Liver (tissue), 9 donors: ENCODE measurements around the gene COL24A1. TPM values are rescaled to one million over a fixed set of nuclear protein-coding genes. Genes with fewer than 3 reads are reported as not detected.

Experiments used
- DNase-seq: peaks from one replicate; pipeline ENCODE4 v3.0.0-alpha.2; 2017; ENCODE audit warnings: low spot score
- H3K27ac ChIP-seq, 2 donors: one replicate each; pipeline ENCODE4 v1.7.0; 2013; ENCODE audit warnings: inconsistent platforms in 2 of 2, low read length in 2 of 2, control low read depth in 1 of 2, low read depth in 1 of 2, mild to moderate bottlenecking in 1 of 2
- H3K27me3 ChIP-seq, 4 donors: one replicate each; pipeline versions ENCODE4 v1.6.1 to v1.7.0; 2013; ENCODE audit warnings: low read length in 3 of 4, inconsistent platforms in 1 of 4, mild to moderate bottlenecking in 1 of 4, moderate library complexity in 1 of 4; ENCODE audit not compliant: control insufficient read depth in 4 of 4, insufficient read depth in 4 of 4
- H3K36me3 ChIP-seq, 4 donors: one replicate each; pipeline versions ENCODE4 v1.6.1 to v1.7.0; 2013; ENCODE audit warnings: low read length in 3 of 4, mild to moderate bottlenecking in 3 of 4, low read depth in 1 of 4, moderate library complexity in 1 of 4; ENCODE audit not compliant: control insufficient read depth in 4 of 4, insufficient read depth in 3 of 4
- H3K4me1 ChIP-seq, 4 donors: one replicate each; pipeline versions ENCODE4 v1.6.1 to v1.7.0; 2013; ENCODE audit warnings: low read length in 3 of 4, mild to moderate bottlenecking in 3 of 4, moderate library complexity in 1 of 4; ENCODE audit not compliant: control insufficient read depth in 4 of 4, insufficient read depth in 4 of 4
- H3K4me3 ChIP-seq, 3 donors: one replicate each; pipeline versions ENCODE4 v1.6.1 to v1.7.0; 2013; ENCODE audit warnings: low read length in 3 of 3, control low read depth in 1 of 3, low read depth in 1 of 3, mild to moderate bottlenecking in 1 of 3
- H3K9ac ChIP-seq, 2 donors: one replicate each; pipeline ENCODE4 v1.7.0; 2013; ENCODE audit warnings: low read length in 2 of 2, mild to moderate bottlenecking in 2 of 2, moderate library complexity in 2 of 2, control low read depth in 1 of 2, low read depth in 1 of 2
- H3K9me3 ChIP-seq, 4 donors: one replicate each; pipeline versions ENCODE4 v1.6.1 to v1.7.0; 2013; ENCODE audit warnings: low read length in 3 of 4; ENCODE audit not compliant: control insufficient read depth in 4 of 4
- EGR1 ChIP-seq, 2 donors: IDR thresholded peaks; 2 replicates each; pipeline ENCODE4 v1.6.1; 2016 to 2018; ENCODE audit warnings: antibody characterized with exemption in 2 of 2, low read depth in 2 of 2
- FOXA1 ChIP-seq: IDR thresholded peaks from 2 replicates; pipeline ENCODE4 v1.6.1; 2016; ENCODE audit warnings: antibody characterized with exemption
- FOXA2 ChIP-seq: IDR thresholded peaks from 2 replicates; pipeline ENCODE4 v1.6.1; 2016; ENCODE audit warnings: antibody characterized with exemption
- GABPA ChIP-seq, 2 donors: IDR thresholded peaks in 1 of 2; conservative IDR thresholded peaks in 1 of 2; 2 replicates each; pipeline ENCODE4 v1.6.1; 2016; ENCODE audit warnings: antibody characterized with exemption in 2 of 2, mild to moderate bottlenecking in 1 of 2, moderate library complexity in 1 of 2
- HNF4A ChIP-seq, 2 donors: conservative IDR thresholded peaks; 2 replicates each; pipeline ENCODE4 v1.6.1; 2016; ENCODE audit warnings: antibody characterized with exemption in 2 of 2, mild to moderate bottlenecking in 2 of 2
- HNF4G ChIP-seq: IDR thresholded peaks from 2 replicates; pipeline ENCODE4 v1.6.1; 2016; ENCODE audit warnings: antibody characterized with exemption
- JUND ChIP-seq, 2 donors: IDR thresholded peaks; 2 replicates each; pipeline ENCODE4 v1.6.1; 2016; ENCODE audit warnings: antibody characterized with exemption in 2 of 2
- NR2F2 ChIP-seq: IDR thresholded peaks from 2 replicates; pipeline ENCODE4 v1.6.1; 2016; ENCODE audit warnings: antibody characterized with exemption
- RAD21 ChIP-seq, 2 donors: IDR thresholded peaks; 2 replicates each; pipeline ENCODE4 v1.6.1; 2016; ENCODE audit warnings: antibody characterized with exemption in 2 of 2, mild to moderate bottlenecking in 2 of 2
- RXRA ChIP-seq, 2 donors: IDR thresholded peaks; 2 replicates each; pipeline ENCODE4 v1.6.1; 2017 to 2018; ENCODE audit warnings: antibody characterized with exemption in 2 of 2, mild to moderate bottlenecking in 1 of 2
- TAF1 ChIP-seq: conservative IDR thresholded peaks from 2 replicates; pipeline ENCODE4 v1.6.1; 2016; ENCODE audit warnings: antibody characterized with exemption, mild to moderate bottlenecking
- YY1 ChIP-seq: IDR thresholded peaks from 2 replicates; pipeline ENCODE4 v1.6.1; 2016; ENCODE audit warnings: antibody characterized with exemption, mild to moderate bottlenecking
- WGBS: extraction: QIAGEN DNeasy Blood & Tissue Kit; methylation state at CpG from one replicate; pipeline ENCODE4 v1.1.7; 2013; 5-methylcytosine and 5-hydroxymethylcytosine counted together
- polyA plus RNA-seq, 2 donors: library from polyadenylated mRNA; stranded (reverse) in 1 of 2; unstranded in 1 of 2; fragments of 200-250 nt in 1 of 2; fragments of >200 nt in 1 of 2; fragmentation: Nextera tagmentation in 1 of 2; extraction: Ambion mirVana in 1 of 2; gene quantifications; one replicate each; pipeline versions ENCODE4 v1.2.1 to v1.2.3, GENCODE V29; 2013 to 2015
- total RNA-seq, 2 donors: library from RNA; depleted of rRNA; stranded (reverse); fragments of >200 nt; gene quantifications; one replicate each; pipeline ENCODE4 v1.2.3, GENCODE V29; 2014
- TF ChIP-seq, protein P1 (sequence below): IDR thresholded peaks from 2 replicates; pipeline ENCODE4 v1.6.1; 2016; ENCODE audit warnings: antibody characterized with exemption
- TF ChIP-seq, protein P2 (sequence below): IDR thresholded peaks from 2 replicates; pipeline ENCODE4 v1.6.1; 2016; ENCODE audit warnings: antibody characterized with exemption
- TF ChIP-seq, protein P3 (sequence below): IDR thresholded peaks from 2 replicates; pipeline ENCODE4 v1.6.1; 2016; ENCODE audit warnings: antibody characterized with exemption
- TF ChIP-seq, protein P4 (sequence below): fragments of 150-350 bp; IDR thresholded peaks from 2 replicates; pipeline ENCODE4 v1.5.1; 2017; ENCODE audit warnings: improper control_type of control experiment, low read depth, low read length; ENCODE audit not compliant: missing input control
- donor health status: healthy.
- donor health status: healthy.
- donor health status: healthy.
- donor health status: healthy.
- donor health status: healthy.

Gene COL24A1
- total and polyA plus RNA-seq, 4 donors: under 0.01 to 0.28 (median 0.01) TPM; not detected in 1

DNA sequence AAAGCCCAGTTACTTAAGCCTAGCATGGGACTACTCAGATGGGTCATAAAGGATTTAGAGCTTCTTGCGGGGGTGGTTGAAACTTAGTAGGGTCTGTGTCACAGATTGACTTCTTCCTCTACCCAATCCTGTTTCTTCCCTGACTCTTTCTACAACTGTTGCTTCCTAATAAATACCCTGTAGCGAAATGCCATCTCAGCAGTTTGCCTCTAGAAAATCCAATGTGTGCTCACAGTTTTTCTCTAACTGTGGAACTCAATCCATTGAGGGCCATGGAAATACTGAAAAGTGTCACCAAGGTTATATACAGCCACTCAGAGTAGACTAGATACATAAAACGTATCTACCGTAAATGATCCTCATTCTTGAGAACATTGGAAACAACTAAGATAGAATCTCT, 217.7 kb downstream of the COL24A1 start:
- H3K4me3 ChIP-seq: no peak overlapping the region
- no peaks in the 10 kb centered on the region for H3K36me3 ChIP-seq
- no peak overlapping the region for H3K9ac ChIP-seq
- no peak overlapping the region for H3K27ac ChIP-seq
- 84% methylated on average over 4 of the region's 4 CpGs for WGBS
- TF ChIP-seq HNF4G (no peak), YY1 (no peak), GABPA (IDR thresholded peaks at IDR 0.05 in 1 of 2, conservative IDR thresholded peaks at IDR 0.05 in 1 of 2) (no peak), TAF1 (no peak), HNF4A (conservative IDR thresholded peaks at IDR 0.05) (no peak), JUND (IDR thresholded peaks at IDR 0.05) (no peak), FOXA1 (no peak)
- TF ChIP-seq, protein P1, sequence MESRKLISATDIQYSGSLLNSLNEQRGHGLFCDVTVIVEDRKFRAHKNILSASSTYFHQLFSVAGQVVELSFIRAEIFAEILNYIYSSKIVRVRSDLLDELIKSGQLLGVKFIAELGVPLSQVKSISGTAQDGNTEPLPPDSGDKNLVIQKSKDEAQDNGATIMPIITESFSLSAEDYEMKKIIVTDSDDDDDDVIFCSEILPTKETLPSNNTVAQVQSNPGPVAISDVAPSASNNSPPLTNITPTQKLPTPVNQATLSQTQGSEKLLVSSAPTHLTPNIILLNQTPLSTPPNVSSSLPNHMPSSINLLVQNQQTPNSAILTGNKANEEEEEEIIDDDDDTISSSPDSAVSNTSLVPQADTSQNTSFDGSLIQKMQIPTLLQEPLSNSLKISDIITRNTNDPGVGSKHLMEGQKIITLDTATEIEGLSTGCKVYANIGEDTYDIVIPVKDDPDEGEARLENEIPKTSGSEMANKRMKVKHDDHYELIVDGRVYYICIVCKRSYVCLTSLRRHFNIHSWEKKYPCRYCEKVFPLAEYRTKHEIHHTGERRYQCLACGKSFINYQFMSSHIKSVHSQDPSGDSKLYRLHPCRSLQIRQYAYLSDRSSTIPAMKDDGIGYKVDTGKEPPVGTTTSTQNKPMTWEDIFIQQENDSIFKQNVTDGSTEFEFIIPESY: no peak
- TF ChIP-seq, protein P2, sequence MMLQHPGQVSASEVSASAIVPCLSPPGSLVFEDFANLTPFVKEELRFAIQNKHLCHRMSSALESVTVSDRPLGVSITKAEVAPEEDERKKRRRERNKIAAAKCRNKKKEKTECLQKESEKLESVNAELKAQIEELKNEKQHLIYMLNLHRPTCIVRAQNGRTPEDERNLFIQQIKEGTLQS: no peak
- DNase-seq: no peak
- H3K4me1 ChIP-seq: peaks cover 0 to 16% (median 10%) of the 10 kb centered on the region in 4 donors
- H3K9me3 ChIP-seq: no peaks in the 10 kb centered on the region
- no peaks in the 10 kb centered on the region for H3K27me3 ChIP-seq

DNA sequence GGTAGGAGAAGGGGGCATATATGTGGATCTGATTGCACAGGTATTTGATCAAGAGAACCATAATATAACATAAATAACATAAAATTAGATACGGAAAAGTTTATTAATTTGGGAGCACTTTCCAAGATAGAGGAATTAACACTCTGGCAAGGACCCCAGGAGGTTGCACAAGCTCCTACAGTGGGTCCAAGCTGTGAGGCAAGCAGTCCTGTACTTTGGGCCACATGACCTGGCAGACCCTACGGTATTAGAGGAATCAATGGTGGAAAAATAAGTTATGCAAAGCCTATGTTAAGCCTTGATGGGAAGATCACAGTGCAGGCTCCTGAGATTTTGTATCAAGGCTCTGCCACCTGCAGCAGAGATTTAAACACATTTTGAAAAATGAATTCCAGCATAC, 220.1 kb downstream of the COL24A1 start:
- no peak overlapping the region for H3K9ac ChIP-seq
- TF ChIP-seq, protein P3, sequence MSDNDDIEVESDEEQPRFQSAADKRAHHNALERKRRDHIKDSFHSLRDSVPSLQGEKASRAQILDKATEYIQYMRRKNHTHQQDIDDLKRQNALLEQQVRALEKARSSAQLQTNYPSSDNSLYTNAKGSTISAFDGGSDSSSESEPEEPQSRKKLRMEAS: no peak
- TF ChIP-seq FOXA1 (no peak), YY1 (no peak), EGR1 (IDR thresholded peaks at IDR 0.05; ENCODE audit: low read depth in 2 of 2) (no peak)
- TF ChIP-seq, protein P1: no peak
- H3K4me1 ChIP-seq: peaks cover 0 to 15% (median 9%) of the 10 kb centered on the region in 4 donors
- no peaks in the 10 kb centered on the region for H3K9me3 ChIP-seq
- no peak overlapping the region for H3K4me3 ChIP-seq
- no peaks in the 10 kb centered on the region for H3K36me3 ChIP-seq
- no peak for DNase-seq
- WGBS: 41% methylated on average over 2 of the region's 2 CpGs
- H3K27ac ChIP-seq: no peak overlapping the region
- no peaks in the 10 kb centered on the region for H3K27me3 ChIP-seq

DNA sequence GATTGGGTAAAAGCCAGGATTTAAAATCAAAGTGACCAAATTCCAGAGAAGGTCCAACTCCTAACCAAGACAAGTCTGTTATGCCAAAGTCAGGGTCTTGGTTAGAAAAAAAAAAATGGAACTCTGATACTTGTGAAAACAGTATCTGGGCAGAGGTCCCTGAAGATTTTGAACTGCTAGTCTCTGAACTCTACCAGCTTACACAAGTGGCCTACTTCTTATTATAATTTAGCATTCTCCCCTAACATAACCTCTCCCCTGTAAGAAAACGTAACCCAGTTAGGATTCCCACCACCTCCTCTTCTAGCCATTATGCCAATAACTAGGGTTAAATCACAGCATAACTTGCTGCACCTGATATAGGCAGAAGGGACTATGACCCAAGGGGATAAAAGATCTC, 220.5 kb downstream of the COL24A1 start:
- H3K4me3 ChIP-seq: no peak overlapping the region
- DNase-seq: no peak
- H3K4me1 ChIP-seq: peaks cover 0 to 15% (median 9%) of the 10 kb centered on the region in 4 donors
- no peaks in the 10 kb centered on the region for H3K9me3 ChIP-seq
- H3K27me3 ChIP-seq: no peaks in the 10 kb centered on the region
- no peak overlapping the region for H3K9ac ChIP-seq
- H3K36me3 ChIP-seq: no peaks in the 10 kb centered on the region
- WGBS: 76% methylated on average over 1 of the region's 1 CpG
- no peak overlapping the region for H3K27ac ChIP-seq
- TF ChIP-seq, protein P3: no peak
- TF ChIP-seq YY1 (no peak), EGR1 (IDR thresholded peaks at IDR 0.05; ENCODE audit: low read depth in 2 of 2) (no peak), GABPA (IDR thresholded peaks at IDR 0.05 in 1 of 2, conservative IDR thresholded peaks at IDR 0.05 in 1 of 2) (no peak), RAD21 (IDR thresholded peaks at IDR 0.05) (no peak), RXRA (IDR thresholded peaks at IDR 0.05) (no peak), NR2F2 (no peak), JUND (IDR thresholded peaks at IDR 0.05) (no peak), FOXA2 (no peak), HNF4G (no peak), FOXA1 (no peak)
- TF ChIP-seq, protein P2: no peak
- TF ChIP-seq, protein P1: no peak
- TF ChIP-seq, protein P4, sequence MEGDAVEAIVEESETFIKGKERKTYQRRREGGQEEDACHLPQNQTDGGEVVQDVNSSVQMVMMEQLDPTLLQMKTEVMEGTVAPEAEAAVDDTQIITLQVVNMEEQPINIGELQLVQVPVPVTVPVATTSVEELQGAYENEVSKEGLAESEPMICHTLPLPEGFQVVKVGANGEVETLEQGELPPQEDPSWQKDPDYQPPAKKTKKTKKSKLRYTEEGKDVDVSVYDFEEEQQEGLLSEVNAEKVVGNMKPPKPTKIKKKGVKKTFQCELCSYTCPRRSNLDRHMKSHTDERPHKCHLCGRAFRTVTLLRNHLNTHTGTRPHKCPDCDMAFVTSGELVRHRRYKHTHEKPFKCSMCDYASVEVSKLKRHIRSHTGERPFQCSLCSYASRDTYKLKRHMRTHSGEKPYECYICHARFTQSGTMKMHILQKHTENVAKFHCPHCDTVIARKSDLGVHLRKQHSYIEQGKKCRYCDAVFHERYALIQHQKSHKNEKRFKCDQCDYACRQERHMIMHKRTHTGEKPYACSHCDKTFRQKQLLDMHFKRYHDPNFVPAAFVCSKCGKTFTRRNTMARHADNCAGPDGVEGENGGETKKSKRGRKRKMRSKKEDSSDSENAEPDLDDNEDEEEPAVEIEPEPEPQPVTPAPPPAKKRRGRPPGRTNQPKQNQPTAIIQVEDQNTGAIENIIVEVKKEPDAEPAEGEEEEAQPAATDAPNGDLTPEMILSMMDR: no peak
